ENCODE data around the gene RNF31. TPM values are rescaled to one million over a fixed set of nuclear protein-coding genes. Genes with fewer than 3 reads are reported as not detected.

The RNF31 gene
- total RNA-seq, 1 donor from 2014 or later, result 77.0 TPM

DNA sequence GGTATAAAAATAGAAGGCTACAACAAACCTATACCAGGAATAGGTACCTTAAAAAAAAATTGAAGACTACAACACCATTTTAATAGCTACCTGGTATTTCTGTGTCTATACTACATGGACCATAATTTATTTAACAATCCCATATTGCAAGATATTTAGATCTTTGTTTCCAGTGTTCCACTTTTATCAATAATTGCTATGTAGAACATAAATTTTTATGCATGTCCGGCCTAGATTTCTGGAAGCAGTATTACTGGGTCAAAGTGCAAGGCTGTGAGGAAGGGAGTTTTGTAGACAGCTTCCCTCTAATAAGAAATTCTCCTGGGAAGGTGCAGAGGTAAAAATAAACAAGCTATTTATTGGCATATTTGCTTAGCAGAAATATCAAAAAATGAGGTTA, 36.8 kb upstream of the RNF31 start:
- H3K4me3 ChIP-seq (ENCODE audit: low read depth, low read length), result no peak overlapping the region
- DNase-seq (ENCODE audit: low read depth), result no peak
- TF ChIP-seq, protein P1, sequence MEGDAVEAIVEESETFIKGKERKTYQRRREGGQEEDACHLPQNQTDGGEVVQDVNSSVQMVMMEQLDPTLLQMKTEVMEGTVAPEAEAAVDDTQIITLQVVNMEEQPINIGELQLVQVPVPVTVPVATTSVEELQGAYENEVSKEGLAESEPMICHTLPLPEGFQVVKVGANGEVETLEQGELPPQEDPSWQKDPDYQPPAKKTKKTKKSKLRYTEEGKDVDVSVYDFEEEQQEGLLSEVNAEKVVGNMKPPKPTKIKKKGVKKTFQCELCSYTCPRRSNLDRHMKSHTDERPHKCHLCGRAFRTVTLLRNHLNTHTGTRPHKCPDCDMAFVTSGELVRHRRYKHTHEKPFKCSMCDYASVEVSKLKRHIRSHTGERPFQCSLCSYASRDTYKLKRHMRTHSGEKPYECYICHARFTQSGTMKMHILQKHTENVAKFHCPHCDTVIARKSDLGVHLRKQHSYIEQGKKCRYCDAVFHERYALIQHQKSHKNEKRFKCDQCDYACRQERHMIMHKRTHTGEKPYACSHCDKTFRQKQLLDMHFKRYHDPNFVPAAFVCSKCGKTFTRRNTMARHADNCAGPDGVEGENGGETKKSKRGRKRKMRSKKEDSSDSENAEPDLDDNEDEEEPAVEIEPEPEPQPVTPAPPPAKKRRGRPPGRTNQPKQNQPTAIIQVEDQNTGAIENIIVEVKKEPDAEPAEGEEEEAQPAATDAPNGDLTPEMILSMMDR (IDR thresholded peaks at IDR 0.05; ENCODE audit: insufficient read depth, low read length, poor library complexity, severe bottlenecking), result no peak
- H3K27me3 ChIP-seq (ENCODE audit: control insufficient read depth, insufficient read depth, low read length), result no peaks in the 10 kb centered on the region
- no peaks in the 10 kb centered on the region for H3K36me3 ChIP-seq (ENCODE audit: control insufficient read depth, insufficient read depth, low read length)

DNA sequence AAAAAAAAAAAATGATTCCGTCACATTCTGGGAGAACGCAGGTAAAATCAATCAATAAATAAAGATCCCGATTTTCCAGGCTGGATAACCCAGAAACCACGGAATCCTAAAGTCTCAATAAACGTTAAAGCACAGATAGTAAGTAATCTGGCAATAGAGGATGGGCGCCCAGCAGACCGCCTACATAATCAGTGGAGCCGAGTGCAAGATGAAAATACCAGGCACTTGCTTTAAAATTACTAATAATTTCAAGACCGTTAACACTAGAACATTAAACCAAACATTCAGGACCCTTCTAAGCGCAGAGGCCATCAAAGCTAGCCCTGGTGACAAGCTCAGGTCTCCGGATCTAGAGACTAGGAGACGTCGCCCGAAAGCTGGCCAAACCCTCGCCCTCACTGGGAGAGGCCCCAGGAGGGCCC, 33.9 kb upstream of the RNF31 start:
- Histone ChIP-seq H3K4me3 (ENCODE audit: low read depth, low read length) (peak overlapping the region; percentile 65), H3K27me3 (ENCODE audit: control insufficient read depth, insufficient read depth, low read length) (no peaks in the 10 kb centered on the region), H3K36me3 (ENCODE audit: control insufficient read depth, insufficient read depth, low read length) (no peaks in the 10 kb centered on the region)
- TF ChIP-seq, protein P1 (IDR thresholded peaks at IDR 0.05; ENCODE audit: insufficient read depth, low read length, poor library complexity, severe bottlenecking), result no peak
- no peak for DNase-seq (ENCODE audit: low read depth)

GRCh38 chr14:24113801-24114531, 33.3 kb upstream of the RNF31 start:
- Histone ChIP-seq H3K4me3 (ENCODE audit: low read depth, low read length) (peak overlapping the region; percentile 65), H3K27me3 (ENCODE audit: control insufficient read depth, insufficient read depth, low read length) (no peaks in the 10 kb centered on the region), H3K36me3 (ENCODE audit: control insufficient read depth, insufficient read depth, low read length) (peaks cover under 1% of the 10 kb centered on the region)
- TF ChIP-seq, protein P1 (IDR thresholded peaks at IDR 0.05; ENCODE audit: insufficient read depth, low read length, poor library complexity, severe bottlenecking), result no peak
- DNase-seq (ENCODE audit: low read depth), result peak; percentile 76

DNA sequence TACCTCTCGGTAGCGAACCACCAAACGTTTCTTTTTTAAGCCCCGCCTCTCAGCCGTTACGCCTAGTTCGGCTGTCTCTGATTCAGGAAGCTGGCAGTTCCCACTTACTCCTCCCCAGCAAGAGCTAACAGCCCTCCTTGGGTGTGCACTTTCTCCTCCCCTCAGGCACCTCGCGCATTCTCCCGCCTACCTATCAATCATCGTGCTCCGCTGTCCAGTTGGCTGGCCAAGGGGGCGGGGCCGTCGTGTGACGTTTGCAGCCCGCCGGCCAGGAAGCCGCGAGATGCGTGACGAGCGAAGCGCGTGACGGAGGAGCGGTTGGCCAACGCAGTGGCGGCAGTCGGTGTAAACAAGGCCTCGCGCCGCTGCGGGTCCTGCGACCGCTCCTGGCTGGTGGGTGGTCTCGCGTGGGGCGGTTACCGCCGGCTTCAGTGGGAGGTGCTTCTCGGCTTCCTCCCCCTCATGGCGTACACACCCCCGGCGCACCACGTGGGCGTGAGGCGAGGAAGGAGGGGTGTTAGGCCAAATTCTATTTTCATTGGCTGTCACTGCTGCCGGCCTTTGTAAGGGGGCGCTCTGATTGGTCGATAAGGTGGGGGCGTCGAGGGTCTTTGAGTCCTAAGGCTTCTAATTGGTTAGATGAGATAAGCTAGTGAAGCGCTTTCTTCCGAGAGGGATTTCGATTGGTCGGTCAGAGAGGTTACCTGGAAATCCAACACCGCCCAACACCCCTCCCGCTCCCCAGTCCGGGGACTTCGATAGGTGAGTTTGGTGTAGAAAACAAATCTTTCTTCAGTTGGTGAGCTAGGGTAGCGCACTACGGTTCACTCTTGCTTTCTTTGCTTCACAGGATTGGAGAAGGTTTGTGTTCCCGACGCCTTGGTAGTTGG, 32.5 kb upstream of the RNF31 start, which contains the start of the genes DCAF11 and NRL:
TSS of gene DCAF11 (plus strand) at position 246 of the 890 bp plus-strand sequence. CDS start 818 bp downstream, outside the sequence.
TSS of gene NRL (minus strand) at position 418 of the 890 bp plus-strand sequence. CDS start 32,101 bp downstream, outside the sequence.
- TF ChIP-seq, protein P1 (IDR thresholded peaks at IDR 0.05; ENCODE audit: insufficient read depth, low read length, poor library complexity, severe bottlenecking), result no peak
- H3K4me3 ChIP-seq (ENCODE audit: low read depth, low read length), result peak within 1 kb of the TSS; percentile 65
- H3K27me3 ChIP-seq (ENCODE audit: control insufficient read depth, insufficient read depth, low read length), result no peaks in the 10 kb centered on the region

DNA sequence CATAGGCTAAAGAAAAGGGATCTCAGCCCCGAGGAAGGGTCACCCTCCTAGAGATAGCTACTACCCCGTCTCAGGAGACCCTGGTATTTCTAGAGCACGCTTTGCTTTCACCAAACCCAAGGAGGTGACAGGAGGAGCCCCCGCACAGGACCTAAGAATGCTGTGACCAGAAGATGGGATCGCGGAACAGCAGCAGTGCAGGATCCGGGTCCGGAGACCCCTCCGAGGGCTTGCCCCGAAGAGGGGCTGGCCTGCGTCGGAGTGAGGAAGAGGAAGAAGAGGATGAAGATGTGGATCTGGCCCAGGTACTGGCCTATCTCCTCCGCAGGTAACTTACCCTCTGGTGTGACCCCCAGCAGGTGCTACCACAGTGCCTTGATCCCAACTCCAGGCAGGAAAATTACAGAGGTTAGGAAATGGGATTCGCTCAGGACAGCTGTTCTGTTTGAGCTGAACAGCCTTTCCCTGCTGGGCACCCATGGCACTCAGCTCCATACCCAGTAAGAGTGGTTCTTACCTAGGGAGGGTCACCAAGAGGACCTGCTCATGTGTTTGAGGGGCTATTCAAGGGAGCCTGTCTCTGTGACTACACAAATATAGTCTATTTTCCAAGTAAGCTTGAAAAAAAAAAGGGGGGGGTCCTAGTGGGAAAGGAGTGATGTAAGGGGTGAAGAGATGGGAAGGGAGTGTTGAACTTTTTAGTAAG, 31.7 kb upstream of the RNF31 start:
- DNase-seq (ENCODE audit: low read depth), result no peak
- no peaks in the 10 kb centered on the region for H3K27me3 ChIP-seq (ENCODE audit: control insufficient read depth, insufficient read depth, low read length)

More for the DNA sequence above, 32.5 kb upstream of the RNF31 start, which contains the start of the genes DCAF11 and NRL:
- peaks cover 3% of the 10 kb centered on the region for H3K36me3 ChIP-seq (ENCODE audit: control insufficient read depth, insufficient read depth, low read length)
- DNase-seq (ENCODE audit: low read depth), result peak; percentile 99

More for the DNA sequence above, 31.7 kb upstream of the RNF31 start:
- TF ChIP-seq, protein P1 (IDR thresholded peaks at IDR 0.05; ENCODE audit: insufficient read depth, low read length, poor library complexity, severe bottlenecking), result no peak
- Histone ChIP-seq H3K4me3 (ENCODE audit: low read depth, low read length) (peak overlapping the region; percentile 65), H3K36me3 (ENCODE audit: control insufficient read depth, insufficient read depth, low read length) (peaks cover 3% of the 10 kb centered on the region)
